NCI-H510A treated with DMSO at 0.1 percent for 48 hours (cell line): Measurements from ENCODE around the gene ACTL6A.
"Not testable (repeated sequence)": the region's sequence is repeated elsewhere in the genome, so short reads cannot be mapped to it uniquely, and the experiment has no call there.

Experiments
- DNase-seq: peaks from one replicate; lab custom pipeline; 2025; lab: John Stamatoyannopoulos, UW

Gene ACTL6A

GRCh38 chr3:179562591-179563270 lies at the start of gene ACTL6A:
Gene ACTL6A, plus strand, starts transcription at chr3:179562926. Its CDS starts 167 bp downstream, at chr3:179563093.
- peak; percentile 96 for DNase-seq

GRCh38 chr3:179513862-179514261 lies 48.9 kb upstream of the ACTL6A start:
- no peak for DNase-seq

GRCh38 chr3:179516461-179517251 lies 46.1 kb upstream of the ACTL6A start:
- DNase-seq: not testable (repeated sequence)

GRCh38 chr3:179526482-179526881 lies 36.2 kb upstream of the ACTL6A start:
- no peak for DNase-seq

GRCh38 chr3:179526989-179527391 lies 35.7 kb upstream of the ACTL6A start:
- DNase-seq: peak; percentile 26

GRCh38 chr3:179528772-179529171 lies 34.0 kb upstream of the ACTL6A start:
- no peak for DNase-seq

GRCh38 chr3:179531576-179531975 lies 31.1 kb upstream of the ACTL6A start:
- no peak for DNase-seq

- no peak for DNase-seq
Measured at GRCh38 chr3:179533274-179533673, 29.5 kb upstream of the ACTL6A start.

GRCh38 chr3:179536256-179536655 lies 26.5 kb upstream of the ACTL6A start:
- DNase-seq: no peak

- no peak for DNase-seq
Measured at GRCh38 chr3:179541094-179541493, 21.6 kb upstream of the ACTL6A start.

GRCh38 chr3:179541596-179541995 lies 21.1 kb upstream of the ACTL6A start:
- DNase-seq: no peak

- no peak for DNase-seq
Measured at GRCh38 chr3:179542375-179542774, 20.4 kb upstream of the ACTL6A start.

GRCh38 chr3:179544981-179545645 lies 17.6 kb upstream of the ACTL6A start:
- DNase-seq: no peak

GRCh38 chr3:179546814-179547241 lies 15.9 kb upstream of the ACTL6A start:
- DNase-seq: no peak

GRCh38 chr3:179551349-179552105 lies 11.2 kb upstream of the ACTL6A start:
- no peak for DNase-seq

GRCh38 chr3:179558742-179559364 lies 3.9 kb upstream of the ACTL6A start:
- DNase-seq: peak; percentile 47

- DNase-seq: no peak
Measured at GRCh38 chr3:179560791-179561190, 1.9 kb upstream of the ACTL6A start.

GRCh38 chr3:179563271-179563783 lies 601 bp downstream of the ACTL6A start:
- peak; percentile 27 for DNase-seq

- no peak for DNase-seq
Measured at GRCh38 chr3:179565496-179565895, 2.8 kb downstream of the ACTL6A start.

GRCh38 chr3:179580992-179581391 lies 18.3 kb downstream of the ACTL6A start:
- DNase-seq: no peak

GRCh38 chr3:179589143-179589542 lies 26.4 kb downstream of the ACTL6A start:
- DNase-seq: no peak
